ENCODE results near the gene CARNS1.

- TF ChIP-seq CTCF (IDR thresholded peaks at IDR 0.05): no peak
- TF ChIP-seq POLR2A (IDR thresholded peaks at IDR 0.05): no peak
Observed at GRCh38 chr11:67466367-67466766, 50.9 kb downstream of the CARNS1 start.
